Erythroblast (primary cell): Measurements from ENCODE around the gene FLII.

Source experiments
- GATA1 ChIP-seq: IDR thresholded peaks from 2 replicates; pipeline ENCODE4 v1.6.1; 2011; ENCODE audit warnings: low read depth, mild to moderate bottlenecking, control low read depth, low read length, moderate library complexity
- POLR2A ChIP-seq: IDR thresholded peaks from 2 replicates; pipeline ENCODE4 v1.6.1; 2011; ENCODE audit warnings: mild to moderate bottlenecking, low read length

DNA sequence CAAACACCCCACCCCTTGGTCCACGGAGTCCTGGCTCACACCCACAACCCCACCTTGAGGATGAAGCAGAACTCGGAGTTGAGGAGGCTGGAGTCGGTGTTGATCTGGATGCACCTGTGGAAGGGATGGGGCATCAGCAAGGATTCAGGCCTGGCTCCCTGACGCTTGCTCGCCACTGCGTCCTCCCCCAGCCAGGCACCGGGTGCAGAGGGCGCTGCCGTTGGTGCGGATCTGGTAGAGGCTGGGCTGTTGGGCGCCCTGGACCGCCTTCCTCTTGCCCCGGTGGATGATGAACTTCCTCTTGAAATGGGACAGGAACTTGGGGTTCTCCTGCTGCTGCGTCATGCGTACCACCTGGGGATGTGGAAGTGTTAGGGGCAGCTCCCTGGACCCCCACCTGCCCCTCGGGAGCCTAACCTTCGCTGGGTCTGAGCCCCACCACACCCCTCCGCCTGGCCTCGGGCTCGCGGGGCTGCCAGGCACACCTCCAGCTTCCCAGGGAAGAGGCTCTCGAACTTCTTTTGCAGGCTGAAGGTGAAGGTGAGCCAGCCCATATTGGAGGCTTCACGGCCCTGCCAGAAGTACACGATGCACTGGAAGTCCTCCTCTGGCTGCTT lies 12.3 kb downstream of the FLII start:
- TF ChIP-seq POLR2A (no peak), GATA1 (no peak)
